HEK293T (cell line): ENCODE data around the gene PRSS23.

Source experiments
- ARNT ChIP-seq: fragments of 450-650 bp; IDR thresholded peaks from 2 replicates; pipeline ENCODE4 v1.6.1; 2017; ENCODE audit warnings: mild to moderate bottlenecking
- ELF4 ChIP-seq: fragments of 450-650 bp; IDR thresholded peaks from 2 replicates; pipeline ENCODE4 v1.6.1; 2017; ENCODE audit warnings: antibody characterized with exemption
- FOXA1 ChIP-seq: fragments of 450-650 bp; IDR thresholded peaks from 2 replicates; pipeline ENCODE4 v1.6.1; 2016; ENCODE audit warnings: mild to moderate bottlenecking
- FOXK2 ChIP-seq: fragments of 450-650 bp; IDR thresholded peaks from 2 replicates; pipeline ENCODE4 v1.6.1; 2016; ENCODE audit warnings: mild to moderate bottlenecking
- FOXM1 ChIP-seq: fragments of 450-650 bp; IDR thresholded peaks from 2 replicates; pipeline ENCODE4 v1.6.1; 2017; ENCODE audit warnings: mild to moderate bottlenecking, borderline replicate concordance
- HDGF ChIP-seq: fragments of 450-650 bp; IDR thresholded peaks from 2 replicates; pipeline ENCODE4 v1.6.1; 2017; ENCODE audit warnings: antibody characterized with exemption, borderline replicate concordance
- LEF1 ChIP-seq: fragments of 450-650 bp; IDR thresholded peaks from 2 replicates; pipeline ENCODE4 v1.6.1; 2017; ENCODE audit warnings: mild to moderate bottlenecking, borderline replicate concordance
- NFRKB ChIP-seq: fragments of 450-650 bp; IDR thresholded peaks from 2 replicates; pipeline ENCODE4 v1.6.1; 2016; ENCODE audit warnings: mild to moderate bottlenecking, moderate library complexity
- SP1 ChIP-seq: fragments of 450-650 bp; IDR thresholded peaks from 2 replicates; pipeline ENCODE4 v1.6.1; 2017
- SUZ12 ChIP-seq: fragments of 450-650 bp; IDR thresholded peaks from 2 replicates; pipeline ENCODE4 v1.6.1; 2016; ENCODE audit warnings: mild to moderate bottlenecking
- TARDBP ChIP-seq: fragments of 450-650 bp; IDR thresholded peaks from 2 replicates; pipeline ENCODE4 v1.6.1; 2016
- ZNF384 ChIP-seq: fragments of 450-650 bp; IDR thresholded peaks from 2 replicates; pipeline ENCODE4 v1.6.1; 2016
- TF ChIP-seq, protein P1 (sequence below): fragments of 450-650 bp; IDR thresholded peaks from 2 replicates; pipeline ENCODE4 v1.6.1; 2016

DNA sequence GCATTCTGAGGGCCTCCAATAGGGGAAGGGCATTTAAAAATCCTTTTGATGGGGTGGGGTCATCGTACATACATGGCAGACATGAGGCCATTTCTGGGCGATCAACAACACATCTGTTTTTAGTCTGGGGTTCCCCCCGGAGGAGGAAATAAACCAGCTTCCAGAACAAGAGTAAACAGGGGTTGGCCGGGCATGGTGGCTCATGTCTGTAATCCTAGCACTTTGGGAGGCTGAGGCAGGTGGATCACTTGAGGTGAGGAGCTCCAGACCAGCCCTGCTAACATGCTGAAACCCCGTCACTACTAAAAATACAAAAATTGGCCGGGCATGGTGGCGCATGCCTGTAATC, 12.0 kb downstream of the PRSS23 start:
- TF ChIP-seq, protein P1, sequence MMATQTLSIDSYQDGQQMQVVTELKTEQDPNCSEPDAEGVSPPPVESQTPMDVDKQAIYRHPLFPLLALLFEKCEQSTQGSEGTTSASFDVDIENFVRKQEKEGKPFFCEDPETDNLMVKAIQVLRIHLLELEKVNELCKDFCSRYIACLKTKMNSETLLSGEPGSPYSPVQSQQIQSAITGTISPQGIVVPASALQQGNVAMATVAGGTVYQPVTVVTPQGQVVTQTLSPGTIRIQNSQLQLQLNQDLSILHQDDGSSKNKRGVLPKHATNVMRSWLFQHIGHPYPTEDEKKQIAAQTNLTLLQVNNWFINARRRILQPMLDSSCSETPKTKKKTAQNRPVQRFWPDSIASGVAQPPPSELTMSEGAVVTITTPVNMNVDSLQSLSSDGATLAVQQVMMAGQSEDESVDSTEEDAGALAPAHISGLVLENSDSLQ, result no peak
- TF ChIP-seq FOXK2 (no peak), HDGF (no peak), ARNT (no peak), SUZ12 (no peak), ZNF384 (no peak), SP1 (no peak), LEF1 (no peak), FOXM1 (no peak), FOXA1 (no peak), NFRKB (no peak), ELF4 (no peak), TARDBP (no peak)
